GM21737 (cell line): Measurements from ENCODE around the gene RASA3.
"Not testable (repeated sequence)": the region's sequence is repeated elsewhere in the genome, so short reads cannot be mapped to it uniquely, and the experiment has no call there.

Experiments used
- ATAC-seq: cut with Tn5 transposase; IDR thresholded peaks from one replicate; pipeline ENCODE4 v1.9.1; 2021; ENCODE audit warnings: mild to moderate bottlenecking, moderate library complexity; ENCODE audit not compliant: unreplicated experiment

The RASA3 gene

GRCh38 chr13:113996081-113996911 is 136.1 kb downstream of the RASA3 start:
- ATAC-seq, result no peak

DNA sequence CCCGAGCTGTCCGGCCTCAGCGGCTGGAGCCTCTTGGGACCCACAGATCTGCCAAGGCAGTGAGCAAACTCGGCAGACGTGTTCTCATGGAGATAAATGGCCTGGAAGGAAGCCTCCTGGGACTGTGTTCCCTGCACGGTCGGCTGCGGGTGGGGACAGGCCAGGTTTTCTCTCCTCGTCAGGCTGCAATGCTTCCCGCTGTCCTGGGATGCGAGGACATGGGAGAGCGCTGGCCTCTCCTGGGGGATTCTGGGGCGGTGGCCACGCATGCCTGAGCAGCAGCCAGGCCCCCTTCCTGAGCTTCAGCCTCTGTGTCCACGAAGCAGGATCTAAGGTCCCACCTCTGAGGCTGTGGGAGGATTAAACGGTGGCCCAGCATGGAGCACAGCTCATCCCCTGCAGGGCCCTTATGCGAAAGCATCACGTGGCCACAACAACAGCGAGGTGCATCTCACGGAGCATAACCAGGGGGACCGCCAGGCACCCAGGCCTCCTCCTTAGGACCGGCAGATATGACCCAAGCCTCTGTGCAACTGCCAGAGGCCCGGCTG is 137.3 kb downstream of the RASA3 start:
- no peak for ATAC-seq

- ATAC-seq, result no peak
Observed at GRCh38 chr13:113992276-113993005, 140.0 kb downstream of the RASA3 start.

DNA sequence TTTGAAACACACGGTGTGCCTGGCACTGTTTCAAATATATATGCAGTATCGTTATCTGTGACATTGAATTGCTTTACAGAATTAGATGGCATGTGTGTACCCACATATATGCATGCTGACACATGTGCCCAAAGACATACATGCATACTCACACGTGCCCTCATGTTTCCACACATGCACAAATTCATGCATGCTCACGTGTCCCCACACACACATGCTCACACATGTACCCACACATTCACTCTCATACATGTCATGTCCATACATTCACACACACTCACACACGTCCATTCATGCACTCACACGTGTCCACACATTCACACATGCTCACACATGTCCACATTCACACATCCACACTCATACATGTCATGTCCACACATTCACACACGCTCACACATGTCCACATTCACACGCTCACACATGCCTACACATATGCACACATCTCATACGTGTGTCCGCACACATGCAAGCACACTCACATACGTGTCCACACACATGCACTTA is 140.7 kb downstream of the RASA3 start:
- ATAC-seq, result no peak

DNA sequence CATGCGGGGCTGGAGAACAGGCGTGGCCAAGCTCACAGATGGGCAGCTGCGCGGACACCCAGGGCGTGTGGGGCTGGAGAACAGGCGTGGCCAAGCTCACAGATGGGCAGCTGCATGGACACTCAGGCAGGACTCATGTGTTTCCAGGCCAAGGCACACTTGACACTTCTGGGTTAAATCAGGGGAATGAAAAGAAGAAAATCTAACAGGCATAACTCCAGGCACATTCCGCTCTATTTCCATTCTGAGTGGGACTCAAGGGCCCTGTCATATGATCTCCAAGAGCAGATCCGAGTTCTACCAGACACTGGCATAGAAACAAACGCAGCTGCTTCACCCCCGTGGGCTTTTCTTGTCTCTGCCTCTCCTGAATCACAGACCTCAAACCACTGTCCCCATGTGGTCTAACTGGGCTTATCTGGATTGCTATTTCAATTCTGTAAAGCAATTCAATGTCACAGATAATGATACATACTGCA is 141.2 kb downstream of the RASA3 start:
- ATAC-seq, result no peak

DNA sequence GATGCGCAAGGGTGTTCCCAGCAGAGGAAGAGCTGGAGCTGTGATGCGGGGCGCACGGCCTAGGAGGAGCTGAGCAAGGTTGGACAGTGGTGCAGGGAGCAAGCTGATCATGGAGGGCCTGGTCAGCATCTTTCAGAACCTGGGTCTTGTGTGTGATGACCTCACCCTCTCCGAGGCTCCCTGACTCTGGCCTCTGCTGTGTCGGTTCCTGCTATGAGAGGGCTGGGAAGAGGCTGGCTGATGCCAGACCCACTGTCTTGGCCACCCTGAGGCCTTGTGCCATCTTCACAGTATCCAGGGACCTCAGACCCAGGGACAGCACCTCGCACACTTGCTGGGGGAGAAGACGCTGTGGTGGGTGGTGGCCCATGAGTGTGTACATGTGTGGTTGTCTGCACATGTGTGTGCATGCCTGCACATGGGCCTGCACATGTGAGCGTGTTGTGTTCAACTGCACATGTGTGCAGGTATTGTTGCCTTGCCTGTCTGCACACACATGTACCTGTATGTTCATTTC is 142.0 kb downstream of the RASA3 start:
- ATAC-seq, result no peak

GRCh38 chr13:113989585-113990300 is 142.7 kb downstream of the RASA3 start:
- ATAC-seq, result no peak

DNA sequence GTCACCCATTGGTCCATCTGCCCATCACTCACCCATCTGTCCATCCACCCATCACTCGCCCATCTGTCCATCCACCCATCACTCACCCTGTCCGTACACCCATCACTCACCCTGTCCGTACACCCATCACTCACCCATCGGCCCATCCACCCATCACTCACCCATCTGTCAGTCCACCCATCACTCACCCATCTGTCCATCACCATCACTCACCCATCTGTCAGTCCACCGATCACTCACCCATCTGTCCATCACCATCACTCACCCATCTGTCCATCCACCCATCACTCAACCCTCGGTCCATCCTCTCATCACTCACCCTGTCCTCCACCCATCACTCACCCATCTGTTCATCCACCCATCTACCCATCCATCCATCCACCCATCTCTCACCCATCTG is 143.6 kb downstream of the RASA3 start:
- not testable (repeated sequence) for ATAC-seq

- no peak for ATAC-seq
Observed at GRCh38 chr13:113982296-113982661, 150.1 kb downstream of the RASA3 start.

DNA sequence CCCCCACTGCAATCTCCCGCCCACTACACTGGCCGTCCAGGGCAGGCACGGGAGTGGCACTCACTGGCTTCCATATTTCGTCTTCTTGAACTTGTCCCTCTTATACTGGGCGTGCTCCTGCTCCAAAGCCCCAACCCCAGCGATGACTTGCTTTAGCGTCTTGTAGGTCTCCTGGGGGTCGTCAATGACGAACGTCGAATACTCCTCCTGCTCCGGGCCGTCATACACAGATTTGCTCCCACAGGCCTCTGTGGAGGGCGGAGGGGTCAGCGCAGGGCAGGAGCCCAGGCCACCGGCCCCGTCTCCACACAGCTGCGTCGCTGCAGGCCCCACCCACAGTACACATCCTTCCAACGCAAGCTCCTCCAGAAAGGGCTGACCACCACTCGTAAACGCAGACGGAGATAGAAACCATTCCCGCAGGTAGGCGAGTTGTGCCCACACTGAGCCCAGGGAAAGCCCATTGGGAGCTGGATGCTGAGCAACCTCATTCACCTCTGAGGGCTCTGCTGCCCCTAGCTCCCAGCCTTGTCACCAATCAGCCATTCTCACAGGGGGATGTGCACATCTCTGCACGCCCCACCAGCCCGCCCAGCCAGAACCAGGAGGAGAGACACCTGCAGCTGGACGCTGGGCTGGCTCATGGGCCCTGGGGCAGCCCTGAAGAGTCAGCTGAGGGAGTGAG is 150.7 kb downstream of the RASA3 start:
- ATAC-seq, result no peak

- no peak for ATAC-seq
Observed at GRCh38 chr13:113981194-113981605, 151.2 kb downstream of the RASA3 start.

- no peak for ATAC-seq
Observed at GRCh38 chr13:113980489-113981064, 151.8 kb downstream of the RASA3 start.

DNA sequence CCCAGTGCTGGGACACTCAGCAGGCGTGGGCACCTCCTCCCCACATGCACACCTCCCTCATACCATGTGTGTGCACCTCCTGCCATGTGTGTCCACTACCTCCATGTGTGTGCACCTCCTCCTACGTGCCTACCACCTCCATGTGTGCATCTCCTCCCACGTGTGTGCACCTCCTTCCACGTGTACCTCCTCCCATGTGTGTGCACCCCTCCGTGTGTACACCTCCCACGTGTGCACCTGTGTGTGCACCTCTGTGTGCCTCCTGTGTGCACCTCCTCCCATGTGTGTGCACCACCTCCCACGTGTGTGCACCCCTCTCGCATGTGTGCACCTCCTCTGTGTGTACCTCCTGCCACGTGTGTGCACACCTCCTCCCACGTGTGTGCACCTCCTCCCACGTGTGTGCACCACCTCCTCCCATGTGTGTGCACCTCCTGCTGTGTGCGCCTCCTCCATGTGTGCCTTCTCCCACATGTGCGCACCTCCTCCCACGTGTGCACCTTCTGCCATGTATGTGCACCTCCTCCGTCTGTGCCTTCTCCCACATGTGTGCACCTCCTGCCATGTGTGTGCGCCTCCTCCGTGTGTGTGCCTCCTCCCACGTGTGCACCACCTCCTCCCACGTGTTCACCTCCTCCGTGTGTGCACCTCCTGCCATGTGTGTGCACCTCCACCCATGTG is 152.5 kb downstream of the RASA3 start:
- ATAC-seq, result no peak

- ATAC-seq, result no peak
Observed at GRCh38 chr13:113978741-113979481, 153.5 kb downstream of the RASA3 start.

DNA sequence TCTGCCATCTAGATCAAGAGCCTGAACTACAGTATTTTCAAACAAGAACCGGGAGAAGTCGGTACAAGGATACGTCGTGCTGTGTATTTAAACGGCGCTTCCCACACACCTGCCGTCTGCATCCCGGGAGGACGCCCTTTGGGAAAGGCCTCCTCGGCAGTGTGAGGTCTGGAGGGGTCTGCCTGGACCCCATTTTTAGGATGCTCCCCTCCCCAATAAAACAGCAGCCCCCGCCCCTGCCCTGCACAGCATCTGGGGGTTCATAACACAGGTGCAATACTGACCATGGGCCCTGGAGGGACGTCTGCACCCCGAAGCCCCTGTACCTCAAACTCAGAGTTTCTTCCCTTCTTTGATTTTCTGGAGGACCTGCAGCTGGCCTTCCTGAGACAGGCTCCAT is 154.4 kb downstream of the RASA3 start:
- no peak for ATAC-seq

DNA sequence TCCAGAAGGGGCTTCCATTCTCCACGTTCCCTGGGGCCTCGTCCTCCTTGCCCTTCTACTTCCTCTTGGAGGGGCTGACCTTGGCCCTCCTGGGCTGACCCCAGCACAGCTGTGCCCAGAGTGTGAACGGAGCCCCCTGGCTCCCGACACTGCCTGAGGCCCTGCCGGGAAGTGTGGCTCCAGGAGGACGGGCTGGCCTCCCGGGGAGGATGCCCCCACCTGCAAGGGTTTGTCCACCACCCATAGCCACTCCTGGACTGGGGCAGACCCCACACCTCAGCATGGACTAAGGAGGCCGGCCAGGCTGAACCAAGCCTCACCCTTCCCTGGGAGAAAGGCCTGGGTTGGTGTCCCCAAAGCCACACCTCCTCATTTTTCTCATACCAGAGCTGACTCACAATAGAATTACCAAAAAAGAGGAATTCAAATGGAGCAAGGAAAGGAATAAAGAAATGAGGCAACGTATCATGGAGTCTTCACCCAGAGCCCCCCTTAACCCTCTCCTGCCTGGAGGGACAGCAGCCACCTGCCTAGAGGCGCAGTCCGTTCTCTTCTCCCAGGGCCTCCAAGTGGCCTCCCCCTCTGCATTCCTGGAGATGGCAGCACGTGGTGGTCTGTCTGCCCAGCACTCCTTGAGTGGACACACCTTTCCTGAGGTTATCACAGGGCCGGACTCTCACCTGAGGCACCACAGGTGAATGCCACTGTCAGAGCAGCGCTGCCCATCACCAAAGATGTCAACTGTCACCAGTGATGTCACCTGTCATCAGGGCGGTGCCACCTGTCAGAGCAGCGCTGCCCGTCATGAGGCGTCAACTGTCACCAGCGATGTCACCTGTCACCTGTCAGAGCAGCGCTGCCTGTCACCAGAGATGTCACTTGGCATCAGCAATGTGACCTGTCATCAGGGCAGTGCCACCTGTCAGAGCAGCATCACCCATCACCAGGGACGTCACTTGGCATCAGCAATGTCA is 155.4 kb downstream of the RASA3 start:
- ATAC-seq, result no peak

DNA sequence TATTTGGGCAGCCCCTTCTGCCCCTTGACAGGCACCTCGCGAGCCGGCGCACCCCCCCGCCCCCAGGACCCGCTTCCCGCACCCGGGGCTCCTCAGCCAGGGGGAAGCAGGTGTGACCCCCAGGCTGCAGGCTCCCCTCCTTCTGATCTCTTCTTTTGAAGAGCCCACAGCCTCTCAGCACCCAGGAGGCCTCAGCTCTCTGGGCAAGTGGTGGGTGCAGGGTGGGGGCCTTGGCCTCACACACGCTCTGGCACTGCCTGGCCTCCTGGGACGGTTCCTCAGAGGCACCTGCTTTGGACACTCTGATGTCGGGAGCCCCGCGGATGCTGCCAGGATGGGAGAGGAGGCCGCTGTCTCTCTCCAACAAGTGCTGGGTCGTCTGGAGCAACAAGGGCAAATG is 157.0 kb downstream of the RASA3 start:
- no peak for ATAC-seq
